ENCODE data around the gene KLRC3.

DNA sequence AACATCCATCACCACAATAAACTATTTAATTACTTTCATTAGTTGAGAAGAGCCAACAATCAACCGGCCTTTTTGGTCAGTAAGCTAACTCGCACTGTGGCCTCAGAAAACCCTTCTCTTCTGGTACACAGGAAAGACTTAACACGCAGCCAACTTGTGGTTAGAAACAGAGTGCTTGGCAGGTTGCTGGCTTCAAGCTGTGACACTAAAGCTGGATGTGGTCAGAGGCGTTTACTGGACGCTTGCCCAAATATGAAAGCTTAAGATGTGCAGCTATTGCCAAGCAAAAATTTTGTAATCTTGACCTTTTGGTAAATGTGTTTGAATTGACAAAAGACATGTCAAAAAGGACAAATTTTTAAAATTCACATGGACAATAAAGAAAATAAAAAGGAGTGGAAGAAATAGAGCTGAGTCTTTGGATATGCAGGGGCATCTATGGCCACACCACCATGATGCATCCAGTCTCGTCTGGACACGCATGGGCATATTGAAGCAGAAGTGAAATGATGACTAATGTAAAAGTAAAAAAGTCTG is 27.9 kb downstream of the KLRC3 start:
- TF ChIP-seq CTCF (IDR thresholded peaks at IDR 0.05; ENCODE audit: low read length) (no peak), EZH2phosphoT487 (IDR thresholded peaks at IDR 0.05; ENCODE audit: low read length) (no peak), EZH2 (optimal IDR thresholded peaks at IDR 0.05; ENCODE audit: low read depth, low read length) (no peak)
